Panc1 (cell line): ENCODE data around the gene RIMBP3C.
"Not testable (repeated sequence)": the region's sequence is repeated elsewhere in the genome, so short reads cannot be mapped to it uniquely, and the experiment has no call there.

Experiments used
- TCF7L2 ChIP-seq: IDR thresholded peaks from 2 replicates; pipeline ENCODE4 v1.6.1; 2011; ENCODE audit warnings: mild to moderate bottlenecking, low read depth, low read length, inconsistent platforms
- TF ChIP-seq, protein P1 (sequence below): fragments of 450-650 bp; IDR thresholded peaks from 2 replicates; pipeline ENCODE4 v1.5.1; 2017; ENCODE audit warnings: mild to moderate bottlenecking

DNA sequence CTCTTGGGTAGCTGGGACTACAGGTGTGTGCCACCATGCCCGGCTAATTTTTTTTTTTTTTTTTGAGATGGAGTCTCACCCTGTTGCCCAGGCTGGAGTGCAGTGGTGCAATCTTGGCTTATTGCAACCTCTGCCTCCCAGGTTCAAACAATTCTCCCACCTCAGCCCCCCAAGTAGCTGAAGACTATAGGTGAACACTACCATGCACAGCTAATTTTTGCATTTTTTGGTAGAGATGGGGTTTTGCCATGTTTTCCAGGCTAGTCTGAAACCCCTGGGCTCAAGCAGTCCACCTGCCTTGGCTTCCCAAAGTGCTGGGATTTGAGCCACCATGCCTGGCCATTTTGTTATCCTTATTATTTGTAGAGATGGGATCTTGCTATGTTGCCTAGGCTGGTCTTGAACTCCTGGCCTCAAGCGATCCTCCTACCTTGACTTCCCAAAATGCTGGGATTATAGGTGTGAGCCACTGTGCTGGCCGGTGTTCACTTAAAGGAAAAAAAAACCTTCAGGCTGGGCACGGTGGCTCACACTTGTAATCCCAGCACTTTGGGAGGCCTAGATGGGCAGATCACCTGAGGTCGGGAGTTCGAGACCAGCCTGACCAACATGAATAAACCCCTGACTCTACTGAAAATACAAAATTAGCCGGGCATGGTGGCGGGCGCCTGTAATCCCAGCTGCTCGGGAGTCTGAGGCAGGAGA is 29.9 kb upstream of the RIMBP3C start:
- TF ChIP-seq TCF7L2, result not testable (repeated sequence)
- TF ChIP-seq, protein P1, sequence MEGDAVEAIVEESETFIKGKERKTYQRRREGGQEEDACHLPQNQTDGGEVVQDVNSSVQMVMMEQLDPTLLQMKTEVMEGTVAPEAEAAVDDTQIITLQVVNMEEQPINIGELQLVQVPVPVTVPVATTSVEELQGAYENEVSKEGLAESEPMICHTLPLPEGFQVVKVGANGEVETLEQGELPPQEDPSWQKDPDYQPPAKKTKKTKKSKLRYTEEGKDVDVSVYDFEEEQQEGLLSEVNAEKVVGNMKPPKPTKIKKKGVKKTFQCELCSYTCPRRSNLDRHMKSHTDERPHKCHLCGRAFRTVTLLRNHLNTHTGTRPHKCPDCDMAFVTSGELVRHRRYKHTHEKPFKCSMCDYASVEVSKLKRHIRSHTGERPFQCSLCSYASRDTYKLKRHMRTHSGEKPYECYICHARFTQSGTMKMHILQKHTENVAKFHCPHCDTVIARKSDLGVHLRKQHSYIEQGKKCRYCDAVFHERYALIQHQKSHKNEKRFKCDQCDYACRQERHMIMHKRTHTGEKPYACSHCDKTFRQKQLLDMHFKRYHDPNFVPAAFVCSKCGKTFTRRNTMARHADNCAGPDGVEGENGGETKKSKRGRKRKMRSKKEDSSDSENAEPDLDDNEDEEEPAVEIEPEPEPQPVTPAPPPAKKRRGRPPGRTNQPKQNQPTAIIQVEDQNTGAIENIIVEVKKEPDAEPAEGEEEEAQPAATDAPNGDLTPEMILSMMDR, result not testable (repeated sequence)
